Astrocyte (in vitro differentiated cells and primary cell): Measurements from ENCODE around the gene STC2. TPM values are rescaled to one million over a fixed set of nuclear protein-coding genes. Genes with fewer than 3 reads are reported as not detected.

Source experiments
- DNase-seq: peaks from one replicate; pipeline ENCODE4 v3.0.0-alpha.2; 2010; ENCODE audit warnings: low read depth
- FAIRE-seq: peaks from 2 replicates; lab custom pipeline; 2011; peaks lifted over from hg19 to GRCh38; lab: Jason Lieb, UNC
- H2AFZ ChIP-seq: 2 replicates; pipeline ENCODE4 v1.6.0; 2012; ENCODE audit warnings: low read depth, low read length, inconsistent platforms
- H3K27ac ChIP-seq: 2 replicates; pipeline ENCODE4 v1.5.1; 2011; ENCODE audit warnings: low read depth, low read length, inconsistent platforms
- H3K27me3 ChIP-seq: 2 replicates; pipeline ENCODE4 v1.6.0; 2011; ENCODE audit warnings: low read length, inconsistent platforms; ENCODE audit not compliant: insufficient read depth
- H3K36me3 ChIP-seq: 2 replicates; pipeline ENCODE4 v1.5.1; 2011; ENCODE audit warnings: low read length, inconsistent platforms; ENCODE audit not compliant: insufficient read depth
- H3K4me1 ChIP-seq: 2 replicates; pipeline ENCODE4 v1.5.1; 2011; ENCODE audit warnings: low read length, inconsistent platforms; ENCODE audit not compliant: insufficient read depth
- H3K4me2 ChIP-seq: 2 replicates; pipeline ENCODE4 v1.6.0; 2012; ENCODE audit warnings: low read length, inconsistent platforms
- H3K4me3 ChIP-seq: 2 replicates; pipeline ENCODE4 v1.5.1; 2011; ENCODE audit warnings: low read depth, mild to moderate bottlenecking, low read length, inconsistent platforms; ENCODE audit not compliant: insufficient read depth
- H3K79me2 ChIP-seq: 2 replicates; pipeline ENCODE4 v1.6.0; 2012; ENCODE audit warnings: mild to moderate bottlenecking, low read length, inconsistent platforms; ENCODE audit not compliant: insufficient read depth
- H3K9ac ChIP-seq: 2 replicates; pipeline ENCODE4 v1.6.0; 2012; ENCODE audit warnings: mild to moderate bottlenecking, low read length, inconsistent platforms
- H3K9me3 ChIP-seq: 2 replicates; pipeline ENCODE4 v1.5.1; 2012; ENCODE audit warnings: low read depth, mild to moderate bottlenecking, low read length, inconsistent platforms; ENCODE audit not compliant: insufficient read depth
- H4K20me1 ChIP-seq: 2 replicates; pipeline ENCODE4 v1.6.0; 2012; ENCODE audit warnings: low read length, inconsistent platforms; ENCODE audit not compliant: insufficient read depth
- H3K27ac Mint-ChIP-seq: one replicate; pipeline ENCODE4 v1.8.0; 2021; ENCODE audit warnings: mild to moderate bottlenecking, mixed read lengths; ENCODE audit not compliant: unreplicated experiment
- H3K27me3 Mint-ChIP-seq: one replicate; pipeline ENCODE4 v1.8.0; 2021; ENCODE audit warnings: low read depth, mixed read lengths; ENCODE audit not compliant: unreplicated experiment
- H3K36me3 Mint-ChIP-seq: one replicate; pipeline ENCODE4 v1.8.0; 2021; ENCODE audit warnings: low read depth, mixed read lengths; ENCODE audit not compliant: unreplicated experiment
- H3K4me1 Mint-ChIP-seq: one replicate; pipeline ENCODE4 v1.8.0; 2021; ENCODE audit warnings: low read depth, mixed read lengths; ENCODE audit not compliant: unreplicated experiment
- H3K4me3 Mint-ChIP-seq: one replicate; pipeline ENCODE4 v1.8.0; 2021; ENCODE audit warnings: mild to moderate bottlenecking, moderate library complexity, mixed read lengths; ENCODE audit not compliant: unreplicated experiment
- H3K9me3 Mint-ChIP-seq: one replicate; pipeline ENCODE4 v1.8.0; 2021; ENCODE audit warnings: mild to moderate bottlenecking, mixed read lengths; ENCODE audit not compliant: unreplicated experiment
- CTCF ChIP-seq: IDR thresholded peaks from 2 replicates; pipeline ENCODE4 v1.5.1; 2011; ENCODE audit warnings: low read depth, mild to moderate bottlenecking, inconsistent platforms, low read length, moderate library complexity; ENCODE audit not compliant: insufficient read depth
- EZH2 ChIP-seq: IDR thresholded peaks from 2 replicates; pipeline ENCODE4 v1.6.1; 2012; ENCODE audit warnings: mild to moderate bottlenecking, low read length, inconsistent platforms; ENCODE audit not compliant: insufficient read depth
- total RNA-seq: library from RNA; stranded (reverse); gene quantifications from 2 replicates; pipeline ENCODE4 v1.2.1, GENCODE V29; 2021

STC2 gene
- total RNA-seq, 1 donor from 2014 or later = 206 TPM

- Histone ChIP-seq H3K9ac (no peak overlapping the region), H3K4me1 (peaks cover 31% of the 10 kb centered on the region), H2AFZ (no peak overlapping the region), H4K20me1 (no peaks in the 10 kb centered on the region), H3K27ac (no peak overlapping the region), H3K4me2 (peak overlapping the region; percentile 38), H3K9me3 (peaks cover 6% of the 10 kb centered on the region), H3K4me3 (no peak overlapping the region), H3K36me3 (no peaks in the 10 kb centered on the region), H3K27me3 (no peaks in the 10 kb centered on the region), H3K79me2 (no peaks in the 10 kb centered on the region)
- peaks cover 5% of the 10 kb centered on the region for H3K9me3 Mint-ChIP-seq
- DNase-seq = peak; percentile 63
- peaks cover 3% of the 10 kb centered on the region for H3K36me3 Mint-ChIP-seq
- no peaks in the 10 kb centered on the region for H3K27me3 Mint-ChIP-seq
- no peak overlapping the region for H3K4me3 Mint-ChIP-seq
- no peak for FAIRE-seq
- H3K4me1 Mint-ChIP-seq = peaks cover 27% of the 10 kb centered on the region
- H3K27ac Mint-ChIP-seq = peak overlapping the region; percentile 60
- no peak for TF ChIP-seq EZH2
- no peak for TF ChIP-seq CTCF
These were observed 24.2 kb downstream of the STC2 start for GRCh38 chr5:173303878-173304590.

DNA sequence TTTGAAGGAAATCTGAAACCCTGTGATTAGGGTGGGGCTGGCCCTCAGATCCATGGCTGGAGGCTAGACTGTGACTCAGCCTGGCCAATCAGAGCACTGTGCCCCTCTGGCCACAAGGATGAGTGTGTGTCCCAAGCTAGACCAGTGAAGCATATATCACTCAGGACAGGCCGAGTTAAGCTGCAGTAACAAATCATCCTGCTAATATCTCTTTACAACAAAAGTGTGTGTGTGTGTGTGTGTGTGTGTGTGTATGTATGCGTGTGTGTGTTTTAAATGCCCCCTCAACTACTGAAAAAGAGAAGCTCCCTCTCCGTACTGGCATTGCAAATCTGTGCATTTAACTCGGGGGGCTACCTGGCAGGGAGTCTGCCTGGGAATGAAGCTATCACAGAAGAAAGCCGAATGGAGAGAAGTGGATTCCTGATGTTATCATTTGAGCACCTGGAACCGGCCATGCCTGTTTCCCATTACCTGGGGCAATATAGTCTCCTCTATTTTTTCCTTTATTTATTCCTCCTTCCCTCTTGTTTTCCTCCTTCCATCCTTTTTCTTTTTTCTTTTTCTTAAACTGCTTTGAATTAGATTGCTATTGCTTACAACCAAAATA lies 25.6 kb downstream of the STC2 start:
- Mint-ChIP-seq H3K27me3 (peaks cover 3% of the 10 kb centered on the region), H3K9me3 (no peaks in the 10 kb centered on the region), H3K27ac (peak overlapping the region; percentile 79), H3K4me1 (peaks cover 28% of the 10 kb centered on the region), H3K4me3 (peak overlapping the region; percentile 52), H3K36me3 (no peaks in the 10 kb centered on the region)
- FAIRE-seq (peak; percentile 75), DNase-seq (peak; percentile 82)
- Histone ChIP-seq H3K9me3 (peaks cover 2% of the 10 kb centered on the region), H4K20me1 (no peaks in the 10 kb centered on the region), H3K4me1 (peaks cover 31% of the 10 kb centered on the region), H3K4me3 (no peak overlapping the region), H3K4me2 (peak overlapping the region; percentile 49), H3K36me3 (no peaks in the 10 kb centered on the region), H3K27me3 (no peaks in the 10 kb centered on the region), H3K9ac (no peak overlapping the region), H3K27ac (no peak overlapping the region), H2AFZ (peak overlapping the region; percentile 6), H3K79me2 (no peaks in the 10 kb centered on the region)
- no peak for TF ChIP-seq EZH2
- TF ChIP-seq CTCF = no peak
